ENCODE data around the gene C10orf143.

- no peak for TF ChIP-seq CTCF (tag by site-specific recombination; IDR thresholded peaks at IDR 0.05)
- TF ChIP-seq MYNN (tag by site-specific recombination; IDR thresholded peaks at IDR 0.05; ENCODE audit: borderline replicate concordance), result no peak
- no peak for TF ChIP-seq TSHZ1 (tag by site-specific recombination; IDR thresholded peaks at IDR 0.05; ENCODE audit: borderline replicate concordance)
Observed at GRCh38 chr10:130045801-130046321, 64.8 kb downstream of the C10orf143 start.

Measured in HEK293 (cell line).